A172 (cell line): ENCODE measurements around the gene PGAM5. TPM values are rescaled to one million over a fixed set of nuclear protein-coding genes. Genes with fewer than 3 reads are reported as not detected.
"Not testable (repeated sequence)": the region's sequence is repeated elsewhere in the genome, so short reads cannot be mapped to it uniquely, and the experiment has no call there.

Experiments used
- DNase-seq: peaks from one replicate; pipeline ENCODE4 v3.0.0-alpha.2; 2015; ENCODE audit warnings: low spot score
- total RNA-seq: library from RNA; depleted of rRNA; stranded (reverse); fragments of >200 nt; shearing (Covaris generic); gene quantifications from 2 replicates; pipeline ENCODE4 v1.2.3, GENCODE V29; 2014; rRNA removed

PGAM5 gene
- total RNA-seq, 1 experiment from 2014 or later: 59.8 TPM

DNA sequence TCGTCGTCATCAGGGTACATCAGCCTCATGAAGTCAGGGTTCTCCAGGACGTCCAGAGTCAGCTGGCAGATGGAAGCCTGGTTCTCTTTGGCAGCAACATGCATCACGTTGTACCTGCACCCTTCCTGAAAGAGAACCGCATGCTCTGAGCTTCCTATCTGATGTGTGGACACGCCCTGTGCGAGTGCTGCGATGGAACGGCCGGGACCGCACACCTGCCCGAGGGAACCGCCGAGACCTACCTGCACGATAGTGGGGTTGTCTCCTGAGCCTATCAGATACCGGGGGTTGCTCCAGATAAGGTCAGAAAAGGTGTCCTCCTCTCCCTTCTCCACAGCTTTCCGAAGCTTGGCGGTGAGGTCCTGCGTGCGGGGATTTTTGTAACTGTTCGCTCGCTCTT is 37.3 kb downstream of the PGAM5 start:
- no peak for DNase-seq

DNA sequence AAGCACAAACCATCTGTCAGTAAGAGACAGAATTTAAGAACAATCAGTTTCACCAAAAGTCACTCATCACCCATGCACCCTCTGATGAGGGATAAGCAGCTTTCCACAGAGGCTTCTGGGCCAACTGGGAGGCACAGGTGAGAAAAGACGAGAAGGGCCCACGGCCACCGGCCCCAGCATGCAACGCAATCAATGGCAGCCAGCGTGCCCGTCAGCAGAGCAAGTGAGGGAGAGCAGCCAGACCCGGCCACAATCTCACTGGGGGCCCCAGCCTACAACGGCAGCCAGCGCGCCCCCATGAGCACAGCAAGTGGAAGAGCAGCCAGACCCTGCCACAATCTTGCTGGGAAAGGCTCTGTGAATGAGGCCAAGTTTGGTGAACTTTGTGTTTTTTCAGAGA is 37.7 kb downstream of the PGAM5 start:
- no peak for DNase-seq

DNA sequence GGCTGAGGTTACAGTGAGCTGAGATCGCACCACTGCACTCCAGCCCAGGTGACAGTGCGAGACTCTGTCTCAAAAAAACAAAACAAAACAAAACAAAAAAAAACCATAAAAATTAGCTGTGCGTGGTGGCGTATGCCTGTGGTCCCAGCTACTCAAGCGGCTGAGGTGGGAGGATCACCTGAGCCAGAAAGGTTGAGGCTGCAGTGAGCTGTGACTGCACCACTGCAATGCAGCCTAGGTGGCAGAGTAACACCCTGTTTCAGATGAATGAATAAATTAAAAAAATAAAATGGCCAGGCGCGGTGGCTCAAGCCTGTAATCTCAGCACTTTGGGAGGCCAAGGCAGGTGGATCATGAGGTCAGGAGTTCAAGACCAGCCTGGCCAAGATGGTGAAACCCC is 43.0 kb downstream of the PGAM5 start:
- not testable (repeated sequence) for DNase-seq

DNA sequence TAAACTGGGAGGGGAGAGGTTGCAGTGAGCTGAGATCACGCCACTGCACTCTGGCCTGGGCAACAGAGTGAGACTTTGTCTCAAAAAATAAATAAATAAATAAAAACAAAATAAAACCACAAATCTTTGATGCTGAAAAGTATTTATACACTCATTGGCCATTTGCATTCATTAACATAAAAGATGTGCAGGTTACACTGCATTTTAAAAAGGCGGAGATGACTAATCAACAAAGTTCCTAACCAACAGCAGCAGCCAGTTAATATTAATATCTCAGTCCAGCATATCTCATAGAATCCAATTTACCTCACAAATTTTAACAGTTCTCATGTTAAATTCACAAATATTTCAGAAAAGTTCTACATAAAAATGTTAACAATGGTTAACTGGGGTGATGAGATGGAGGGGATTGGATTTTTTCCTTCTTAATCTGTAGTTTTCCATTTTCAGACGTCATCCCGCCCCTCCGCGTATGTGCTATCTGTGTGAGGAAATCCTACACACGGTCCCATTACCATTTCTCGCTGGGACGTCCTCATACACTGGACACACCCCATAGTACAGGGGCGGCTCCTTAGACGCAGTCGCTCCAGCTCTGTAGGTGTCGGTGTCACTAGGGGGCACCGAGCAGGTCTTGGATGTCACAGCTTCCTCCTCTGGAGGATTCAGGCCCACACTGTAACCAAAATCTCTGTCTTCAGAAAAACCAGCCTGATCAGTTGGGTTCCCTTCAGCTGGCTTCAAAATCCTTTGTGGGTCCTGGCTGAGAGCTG is 43.7 kb downstream of the PGAM5 start:
- no peak for DNase-seq

DNA sequence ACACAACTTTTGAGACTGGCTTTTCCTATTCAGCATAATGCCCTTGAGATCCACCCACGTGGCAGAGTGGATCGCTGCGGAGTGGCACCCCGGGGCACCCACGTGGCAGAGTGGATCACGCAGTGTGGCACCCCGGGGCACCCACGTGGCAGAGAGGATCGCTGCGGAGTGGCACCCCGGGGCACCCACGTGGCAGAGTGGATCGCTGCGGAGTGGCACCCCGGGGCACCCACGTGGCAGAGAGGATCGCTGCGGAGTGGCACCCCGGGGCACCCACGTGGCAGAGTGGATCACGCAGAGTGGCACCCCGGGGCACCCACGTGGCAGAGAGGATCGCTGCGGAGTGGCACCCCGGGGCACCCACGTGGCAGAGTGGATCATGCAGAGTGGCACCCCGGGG is 48.2 kb downstream of the PGAM5 start:
- not testable (repeated sequence) for DNase-seq

DNA sequence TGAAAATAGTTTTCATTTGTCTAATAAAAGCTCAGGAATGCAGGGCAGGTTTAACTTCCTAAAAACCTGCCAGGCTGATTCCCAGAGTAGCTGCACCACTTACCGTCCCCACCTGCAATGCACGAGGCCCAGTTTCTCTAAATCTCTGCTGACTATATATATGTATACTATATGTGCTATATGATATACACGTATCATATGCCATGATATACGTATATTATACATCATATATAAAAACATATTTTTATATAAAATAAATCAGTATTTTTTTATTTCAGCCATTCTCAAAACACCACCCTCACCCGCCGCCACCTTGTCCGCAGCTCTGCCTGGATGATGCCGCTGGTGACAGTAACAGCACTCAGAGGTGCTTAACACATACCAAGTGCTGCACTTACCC is 48.7 kb downstream of the PGAM5 start:
- no peak for DNase-seq

DNA sequence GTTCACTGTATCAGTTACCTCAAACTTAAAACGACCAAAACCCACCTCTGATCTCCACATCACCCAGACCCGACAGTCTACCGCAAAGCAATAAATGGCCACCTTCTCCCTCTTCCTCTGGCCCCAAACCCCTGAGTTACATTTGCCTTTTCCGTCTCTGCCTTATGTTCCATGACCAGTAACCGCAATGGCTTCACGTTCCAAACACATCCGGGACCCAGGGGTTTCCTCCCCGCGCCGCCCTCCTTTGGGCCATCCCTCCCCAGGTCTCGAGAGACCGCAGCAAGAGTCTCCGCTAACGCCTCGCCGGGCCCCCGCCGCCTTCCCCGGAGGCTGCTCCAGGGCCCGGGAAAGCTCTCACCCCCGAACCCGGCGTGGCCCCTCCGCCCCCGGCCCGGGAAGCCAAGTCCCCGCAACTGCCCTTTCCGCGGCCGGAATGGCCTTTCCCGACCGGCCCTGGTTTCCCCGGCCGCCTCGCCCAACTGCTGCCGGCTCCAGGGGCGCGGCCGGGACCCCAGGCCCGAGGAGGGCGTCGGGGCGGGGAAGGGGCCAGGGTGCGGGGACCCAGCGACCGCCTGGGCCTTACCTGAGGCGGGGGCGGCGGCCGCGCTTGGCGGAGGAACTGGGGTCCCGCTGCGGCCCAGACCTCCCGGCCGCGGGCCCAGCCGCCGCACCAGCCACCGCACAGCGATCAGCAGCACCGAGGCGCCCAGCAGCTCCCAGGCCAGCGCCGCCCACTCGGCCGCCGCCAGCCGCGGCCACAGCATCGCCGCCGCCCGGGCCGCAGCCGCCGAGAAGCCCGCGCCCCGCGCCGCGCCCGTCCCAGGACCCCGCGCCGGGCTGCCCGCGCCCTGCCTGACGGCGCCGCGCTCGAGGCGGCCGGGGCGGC is 50.6 kb downstream of the PGAM5 start, which contains the start of gene ANKLE2:
ANKLE2 (minus strand) TSS at position 801 of the 889 bp plus-strand sequence; CDS start at position 767, 34 bp downstream.
- DNase-seq: peak; percentile 44

DNA sequence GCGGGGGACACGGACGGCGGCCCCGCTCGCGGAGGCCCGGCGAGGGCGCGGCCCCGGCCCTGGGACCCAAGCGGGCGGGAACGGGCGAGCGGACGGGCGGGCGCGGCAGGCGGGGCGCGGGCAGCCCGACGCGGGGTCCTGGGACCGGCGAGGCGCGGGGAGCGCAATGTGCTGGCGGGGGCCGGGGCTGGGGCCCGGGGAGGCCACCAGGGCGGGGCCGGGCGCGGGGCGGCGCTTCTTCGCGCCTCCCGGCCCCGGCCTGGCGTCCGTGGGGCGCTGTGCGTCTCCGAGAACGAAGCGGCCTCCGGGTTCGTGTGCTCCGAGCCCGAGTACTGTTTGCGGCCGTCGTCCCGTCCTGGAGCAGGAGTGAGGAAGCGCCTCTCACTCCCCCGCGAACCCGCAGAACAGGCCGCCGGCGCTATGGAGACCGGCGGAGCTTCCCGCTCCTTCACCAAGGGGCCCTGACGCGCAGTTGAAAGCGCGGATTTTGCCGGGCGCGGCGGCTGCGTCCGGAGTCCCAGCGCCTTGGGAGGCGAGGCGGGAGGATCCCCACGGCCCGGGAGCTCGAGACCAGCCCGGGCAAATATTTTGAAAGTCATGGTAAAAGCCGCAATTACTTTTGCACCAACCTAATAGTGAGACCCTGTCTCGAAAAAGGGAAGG is 51.4 kb downstream of the PGAM5 start:
- DNase-seq: peak; percentile 60

DNA sequence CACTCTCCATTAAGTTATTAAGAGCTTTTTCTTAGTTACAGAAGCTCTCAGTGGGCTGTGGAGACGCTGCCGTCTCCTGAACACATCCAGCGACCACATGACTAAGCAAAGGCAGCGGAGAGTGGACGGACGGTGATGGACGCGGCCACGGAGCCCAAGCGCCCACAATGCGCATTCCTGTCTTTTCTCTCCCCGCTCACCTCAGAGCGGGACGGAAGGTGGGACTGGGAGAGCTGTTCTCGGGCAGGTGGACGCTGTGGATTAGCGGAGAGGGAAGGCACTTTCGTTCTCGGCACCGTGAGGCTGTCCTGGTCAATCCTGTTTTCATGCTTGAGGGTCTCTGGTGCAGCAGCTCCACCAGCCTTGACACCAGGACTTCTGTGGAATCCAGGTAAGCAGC is 53.6 kb downstream of the PGAM5 start:
- no peak for DNase-seq

DNA sequence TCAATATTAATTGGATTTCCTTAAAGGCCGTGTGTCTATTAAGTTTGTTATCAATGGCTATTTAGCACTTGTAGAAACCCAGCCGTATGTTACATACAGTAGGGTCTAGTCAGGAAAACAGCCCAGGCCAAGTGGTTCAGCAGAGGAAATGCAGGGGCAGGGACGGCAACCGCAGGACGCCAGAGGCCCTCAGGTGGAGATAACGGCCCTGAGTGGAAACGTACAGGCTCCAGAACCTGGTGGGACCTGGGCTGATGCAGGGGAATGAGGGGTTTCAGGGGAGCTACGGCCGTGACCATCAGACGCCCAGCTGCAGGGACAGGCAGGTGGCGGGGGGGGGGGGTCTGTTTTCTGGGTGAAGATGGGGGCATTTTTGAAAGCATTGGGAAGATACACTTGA is 54.7 kb downstream of the PGAM5 start:
- no peak for DNase-seq

DNA sequence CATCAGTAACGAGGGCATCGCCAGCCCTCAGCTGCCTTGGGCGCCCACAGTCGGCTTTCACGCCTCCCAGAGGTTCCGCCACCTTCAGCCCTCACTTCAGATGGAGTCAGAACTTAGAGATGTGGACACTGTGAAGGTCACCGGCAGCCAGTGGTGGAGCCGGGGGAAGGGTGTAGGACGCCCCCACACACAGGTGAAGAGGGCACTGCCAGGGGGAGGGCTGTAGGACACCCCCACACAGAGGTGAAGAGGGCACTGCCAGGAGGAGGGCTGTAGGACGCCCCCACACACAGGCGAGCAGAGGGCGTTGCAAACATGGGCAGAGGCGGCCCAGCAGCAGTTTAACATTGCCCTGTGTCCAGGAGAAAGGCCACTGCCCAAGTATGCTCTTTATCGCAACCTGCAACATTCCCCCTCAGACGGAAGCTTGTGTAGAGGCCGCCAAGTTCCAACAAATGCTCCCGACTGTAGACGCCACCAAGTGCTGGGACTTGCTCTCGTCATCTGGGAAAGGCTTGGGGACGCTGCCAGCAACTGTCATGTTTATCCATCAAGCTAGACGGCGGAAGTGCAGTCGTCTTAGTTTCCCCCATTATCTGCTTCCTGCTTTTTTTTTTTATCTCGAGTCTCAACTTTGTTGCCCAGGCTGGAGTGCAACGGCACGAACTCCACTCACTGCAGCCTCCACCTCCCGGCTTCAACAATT is 55.9 kb downstream of the PGAM5 start:
- DNase-seq: no peak

DNA sequence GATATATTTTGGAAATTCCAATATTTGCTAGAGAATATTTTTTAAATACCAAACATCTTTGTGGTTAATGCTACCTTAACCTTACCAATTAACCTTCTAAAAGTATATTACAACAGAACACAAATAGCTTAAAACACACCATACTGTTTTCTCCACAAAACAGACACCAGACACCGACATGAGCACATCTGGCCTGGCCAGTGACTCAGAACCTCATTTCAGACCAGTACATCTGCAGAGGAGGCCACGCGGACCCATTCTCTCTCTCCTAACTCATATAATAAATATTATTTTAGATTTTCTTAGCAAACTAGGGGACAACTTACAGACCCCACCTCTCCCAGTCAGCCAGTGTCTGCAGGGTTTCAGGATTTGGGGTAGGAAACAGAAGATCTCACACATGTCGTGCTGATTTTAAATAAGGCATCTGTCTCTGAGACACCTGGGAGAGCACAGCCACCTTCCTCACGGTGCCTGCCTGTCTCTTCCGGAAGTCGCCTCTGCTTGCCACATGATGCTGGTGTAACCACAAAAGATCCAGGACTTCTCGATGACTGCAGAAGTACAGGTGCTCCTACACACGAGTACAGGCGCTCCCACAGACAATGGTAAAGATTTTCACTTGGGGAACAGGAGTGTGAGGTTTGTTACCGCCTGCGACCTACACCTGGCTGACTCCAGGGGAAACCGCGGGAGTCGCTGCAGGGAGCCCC is 60.6 kb downstream of the PGAM5 start:
- DNase-seq: no peak

Other genes starting within 250 kb of the PGAM5 start
- gene FBRSL1, start 220.7 kb upstream of the PGAM5 start, total RNA-seq: 12.6 and 22.5 TPM in 2 replicates
- gene LRCOL1, start 100.3 kb upstream of the PGAM5 start, total RNA-seq: 1.1 and 1.4 TPM in 2 replicates
- gene P2RX2, start 92.1 kb upstream of the PGAM5 start, total RNA-seq: not detected in 2 replicates
- gene POLE, start 23.5 kb upstream of the PGAM5 start, total RNA-seq: 25.6 and 28.9 TPM in 2 replicates
- 36.3 and 43.1 TPM in 2 replicates for gene PXMP2, start 23.3 kb upstream of the PGAM5 start, total RNA-seq
- 98.6 and 101 TPM in 2 replicates for gene ANKLE2, start 51.0 kb downstream of the PGAM5 start, total RNA-seq
- 42.6 and 48.9 TPM in 2 replicates for gene GOLGA3, start 118.0 kb downstream of the PGAM5 start, total RNA-seq
- gene CHFR, start 176.8 kb downstream of the PGAM5 start, total RNA-seq: 11.3 and 13.5 TPM in 2 replicates
- gene ZNF605, start 245.5 kb downstream of the PGAM5 start, total RNA-seq: 2.9 and 4.0 TPM in 2 replicates